ENCODE measurements around the gene COPS6.

DNA sequence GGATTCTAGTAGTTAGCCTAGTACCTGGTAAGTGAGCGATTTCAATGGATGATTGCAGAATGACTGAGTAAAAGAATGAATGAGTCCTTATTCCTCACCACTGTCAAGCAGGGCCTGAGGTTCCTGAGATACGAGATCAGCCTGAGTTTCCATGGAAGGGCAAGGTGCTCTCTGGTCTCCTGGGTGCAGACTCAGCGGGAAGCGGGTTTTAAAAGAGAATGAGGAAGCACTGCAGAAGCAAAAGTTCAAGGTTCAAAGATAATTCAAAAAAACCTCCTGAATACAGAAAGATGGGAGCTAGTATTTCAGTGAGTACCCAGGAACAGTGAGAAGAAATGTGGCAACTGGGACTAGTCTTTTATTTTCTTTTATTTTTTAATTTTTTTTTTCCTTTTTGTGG lies 11.6 kb upstream of the COPS6 start:
- no peak for TF ChIP-seq TCF4 (CRISPR knock-in tag; IDR thresholded peaks at IDR 0.05; ENCODE audit: borderline replicate concordance)
- no peak for TF ChIP-seq ZFP30 (CRISPR knock-in tag; IDR thresholded peaks at IDR 0.05)
- TF ChIP-seq ZFP3 (CRISPR knock-in tag; IDR thresholded peaks at IDR 0.05), result no peak
- TF ChIP-seq, protein P1, sequence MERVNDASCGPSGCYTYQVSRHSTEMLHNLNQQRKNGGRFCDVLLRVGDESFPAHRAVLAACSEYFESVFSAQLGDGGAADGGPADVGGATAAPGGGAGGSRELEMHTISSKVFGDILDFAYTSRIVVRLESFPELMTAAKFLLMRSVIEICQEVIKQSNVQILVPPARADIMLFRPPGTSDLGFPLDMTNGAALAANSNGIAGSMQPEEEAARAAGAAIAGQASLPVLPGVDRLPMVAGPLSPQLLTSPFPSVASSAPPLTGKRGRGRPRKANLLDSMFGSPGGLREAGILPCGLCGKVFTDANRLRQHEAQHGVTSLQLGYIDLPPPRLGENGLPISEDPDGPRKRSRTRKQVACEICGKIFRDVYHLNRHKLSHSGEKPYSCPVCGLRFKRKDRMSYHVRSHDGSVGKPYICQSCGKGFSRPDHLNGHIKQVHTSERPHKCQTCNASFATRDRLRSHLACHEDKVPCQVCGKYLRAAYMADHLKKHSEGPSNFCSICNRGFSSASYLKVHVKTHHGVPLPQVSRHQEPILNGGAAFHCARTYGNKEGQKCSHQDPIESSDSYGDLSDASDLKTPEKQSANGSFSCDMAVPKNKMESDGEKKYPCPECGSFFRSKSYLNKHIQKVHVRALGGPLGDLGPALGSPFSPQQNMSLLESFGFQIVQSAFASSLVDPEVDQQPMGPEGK (CRISPR knock-in tag; IDR thresholded peaks at IDR 0.05; ENCODE audit: borderline replicate concordance), result no peak
- no peak for TF ChIP-seq ZC3H10 (CRISPR knock-in tag; IDR thresholded peaks at IDR 0.05)
- TF ChIP-seq BACH2 (CRISPR knock-in tag; IDR thresholded peaks at IDR 0.05; ENCODE audit: borderline replicate concordance), result no peak
- TF ChIP-seq ZNF70 (CRISPR knock-in tag; IDR thresholded peaks at IDR 0.05), result no peak
- no peak for TF ChIP-seq ZNF8 (CRISPR knock-in tag; IDR thresholded peaks at IDR 0.05)

Measured in SK-N-SH treated with all-trans-retinoic acid at 6 μM for 48 hours (cell line).